Kidney epithelial cell (primary cell): ENCODE measurements around the gene PRDM7. TPM values are rescaled to one million over a fixed set of nuclear protein-coding genes. Genes with fewer than 3 reads are reported as not detected.

Experiments used
- DNase-seq: peaks from one replicate; pipeline ENCODE4 v3.0.0-alpha.2; 2010; ENCODE audit warnings: low read depth
- H3K27me3 ChIP-seq: 2 replicates; pipeline ENCODE4 v1.6.0; 2011; ENCODE audit warnings: low read length; ENCODE audit not compliant: control insufficient read depth, insufficient read depth
- H3K36me3 ChIP-seq: 2 replicates; pipeline ENCODE4 v1.5.1; 2011; ENCODE audit warnings: low read length; ENCODE audit not compliant: control insufficient read depth, insufficient read depth
- H3K4me3 ChIP-seq: 2 replicates; pipeline ENCODE4 v1.5.1; 2011; ENCODE audit warnings: low read depth, mild to moderate bottlenecking, control low read depth, low read length
- CTCF ChIP-seq: IDR thresholded peaks from 2 replicates; pipeline ENCODE4 v1.5.1; 2011; ENCODE audit warnings: mild to moderate bottlenecking, moderate library complexity, low read length, control low read depth, inconsistent platforms; ENCODE audit not compliant: insufficient read depth, poor library complexity, severe bottlenecking
- total RNA-seq: library from RNA; depleted of rRNA; stranded (reverse); fragments of >200 nt; gene quantifications from 2 replicates; pipeline ENCODE4 v1.2.3, GENCODE V29; 2015

PRDM7 gene
- total RNA-seq, 1 donor from 2014 or later = not detected

- Histone ChIP-seq H3K4me3 (no peak overlapping the region), H3K27me3 (no peaks in the 10 kb centered on the region), H3K36me3 (no peaks in the 10 kb centered on the region)
- DNase-seq = no peak
- no peak for TF ChIP-seq CTCF
These were observed 21.8 kb downstream of the PRDM7 start for GRCh38 chr16:90055371-90055770.

GRCh38 chr16:90054554-90054953 is 22.6 kb downstream of the PRDM7 start:
- no peak for TF ChIP-seq CTCF
- DNase-seq = no peak
- no peak overlapping the region for H3K4me3 ChIP-seq
- no peaks in the 10 kb centered on the region for H3K36me3 ChIP-seq
- H3K27me3 ChIP-seq = no peaks in the 10 kb centered on the region

- no peak for TF ChIP-seq CTCF
- DNase-seq = no peak
- no peaks in the 10 kb centered on the region for H3K27me3 ChIP-seq
- H3K4me3 ChIP-seq = no peak overlapping the region
- H3K36me3 ChIP-seq = no peaks in the 10 kb centered on the region
These were observed 23.1 kb downstream of the PRDM7 start for GRCh38 chr16:90053902-90054500.

GRCh38 chr16:90050969-90051368 is 26.2 kb downstream of the PRDM7 start:
- no peak for DNase-seq
- Histone ChIP-seq H3K36me3 (no peaks in the 10 kb centered on the region), H3K27me3 (no peaks in the 10 kb centered on the region), H3K4me3 (no peak overlapping the region)
- TF ChIP-seq CTCF = no peak

GRCh38 chr16:90048737-90049330 is 28.3 kb downstream of the PRDM7 start:
- no peaks in the 10 kb centered on the region for H3K27me3 ChIP-seq
- DNase-seq = no peak
- peaks cover 1% of the 10 kb centered on the region for H3K36me3 ChIP-seq
- no peak overlapping the region for H3K4me3 ChIP-seq
- TF ChIP-seq CTCF = no peak

- TF ChIP-seq CTCF = no peak
- Histone ChIP-seq H3K36me3 (peaks cover 1% of the 10 kb centered on the region), H3K4me3 (no peak overlapping the region), H3K27me3 (no peaks in the 10 kb centered on the region)
- no peak for DNase-seq
These were observed 28.8 kb downstream of the PRDM7 start for GRCh38 chr16:90048347-90048722.
